Loucy (cell line): Measurements from ENCODE around the gene MMP21.

Experiments
- H2AFZ ChIP-seq: fragments of 200-600 bp; sonication (generic); 2 replicates; pipeline ENCODE4 v1.6.0; 2016; ENCODE audit warnings: antibody characterized with exemption, mild to moderate bottlenecking, low read length, moderate library complexity
- H3F3A ChIP-seq: fragments of 200-600 bp; 2 replicates; pipeline ENCODE4 v1.6.0; 2016; ENCODE audit warnings: antibody characterized with exemption, low read depth, mild to moderate bottlenecking
- H3K27me3 ChIP-seq: fragments of 200-600 bp; sonication (generic); 2 replicates; pipeline ENCODE4 v1.6.1; 2014; ENCODE audit warnings: low read length, mild to moderate bottlenecking; ENCODE audit not compliant: insufficient read depth, poor library complexity, severe bottlenecking
- H3K36me3 ChIP-seq: fragments of 200-600 bp; sonication (generic); 2 replicates; pipeline ENCODE4 v1.6.1; 2016; ENCODE audit warnings: low read length; ENCODE audit not compliant: insufficient read depth
- H3K4me1 ChIP-seq: fragments of 200-600 bp; sonication (generic); 2 replicates; pipeline ENCODE4 v1.5.1; 2014; ENCODE audit warnings: low read length, mild to moderate bottlenecking; ENCODE audit not compliant: insufficient read depth, poor library complexity, severe bottlenecking
- H3K4me2 ChIP-seq: fragments of 200-600 bp; sonication (generic); 2 replicates; pipeline ENCODE4 v1.6.0; 2014; ENCODE audit warnings: antibody characterized with exemption, low read length, low read depth, mild to moderate bottlenecking; ENCODE audit not compliant: poor library complexity, severe bottlenecking
- H3K4me3 ChIP-seq: fragments of 200-600 bp; sonication (generic); 2 replicates; pipeline ENCODE4 v1.5.1; 2014; ENCODE audit warnings: low read length, mild to moderate bottlenecking, mixed read lengths; ENCODE audit not compliant: poor library complexity, severe bottlenecking
- H3K79me2 ChIP-seq: fragments of 200-600 bp; sonication (generic); 2 replicates; pipeline ENCODE4 v1.6.1; 2014; ENCODE audit warnings: low read length; ENCODE audit not compliant: insufficient read depth
- H3K9ac ChIP-seq: fragments of 200-600 bp; sonication (generic); 2 replicates; pipeline ENCODE4 v1.6.0; 2014; ENCODE audit warnings: mild to moderate bottlenecking, low read depth, low read length, moderate library complexity; ENCODE audit not compliant: poor library complexity, severe bottlenecking
- H3K9me2 ChIP-seq: fragments of 200-600 bp; sonication (generic); replicated peaks from 2 replicates; pipeline ENCODE4 v1.6.1; 2016; ENCODE audit warnings: low read depth, low read length, mixed read lengths
- H3K9me3 ChIP-seq: fragments of 200-600 bp; sonication (generic); 2 replicates; pipeline ENCODE4 v1.6.1; 2014; ENCODE audit warnings: mild to moderate bottlenecking, antibody characterized with exemption, low read length, low read depth; ENCODE audit not compliant: insufficient read depth
- H4K20me1 ChIP-seq: fragments of 200-600 bp; sonication (generic); 2 replicates; pipeline ENCODE4 v1.6.0; 2014; ENCODE audit warnings: antibody characterized with exemption, low read length, mild to moderate bottlenecking; ENCODE audit not compliant: insufficient read depth, poor library complexity, severe bottlenecking
- EZH2phosphoT487 ChIP-seq: fragments of 200-600 bp; IDR thresholded peaks from 2 replicates; pipeline ENCODE4 v1.6.1; 2018; ENCODE audit warnings: antibody characterized with exemption, mild to moderate bottlenecking, moderate library complexity, borderline replicate concordance
- TF ChIP-seq, protein P1 (sequence below): fragments of 200-600 bp; sonication (generic); conservative IDR thresholded peaks from 2 replicates; pipeline ENCODE4 v1.5.1; 2014; ENCODE audit warnings: mild to moderate bottlenecking, antibody characterized with exemption, low read length

Gene MMP21

DNA sequence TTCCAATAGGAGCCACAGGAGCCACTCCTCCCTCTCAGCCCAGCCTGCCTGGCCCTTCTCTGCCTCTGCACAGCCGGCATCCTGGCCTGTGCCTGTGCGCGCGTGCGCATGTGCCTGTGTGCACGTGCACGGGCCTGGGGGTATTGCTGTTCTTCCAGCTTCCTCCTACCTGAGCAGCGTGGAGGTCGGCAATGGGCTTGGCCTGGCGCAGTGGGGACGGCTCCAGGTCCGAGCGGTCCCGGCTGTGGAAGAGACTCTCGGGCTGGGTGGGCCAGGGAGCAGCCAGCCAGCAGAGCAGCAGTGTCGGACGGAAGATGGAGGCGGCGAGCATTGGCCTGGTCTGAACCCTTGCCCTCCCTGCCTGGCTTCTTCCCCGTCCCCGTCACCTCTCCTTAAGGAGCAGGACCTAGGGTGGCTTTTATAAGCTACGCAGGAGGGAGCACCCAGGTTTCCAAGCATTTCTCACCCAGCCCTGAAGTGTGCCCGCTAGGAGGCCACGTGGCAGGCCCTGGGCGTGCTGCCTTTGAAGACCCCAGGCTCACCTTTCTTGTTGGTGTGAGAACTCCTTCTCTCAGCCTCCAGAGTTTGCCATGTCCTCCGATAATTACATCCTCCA is at the start of gene MMP21:
MMP21 (minus strand) TSS at position 331 of the 616 bp plus-strand sequence; CDS start at position 331, 0 bp downstream.
- H3F3A ChIP-seq = no peaks in the 10 kb centered on the region
- no peak within 1 kb of the TSS for H3K9ac ChIP-seq
- TF ChIP-seq, protein P1, sequence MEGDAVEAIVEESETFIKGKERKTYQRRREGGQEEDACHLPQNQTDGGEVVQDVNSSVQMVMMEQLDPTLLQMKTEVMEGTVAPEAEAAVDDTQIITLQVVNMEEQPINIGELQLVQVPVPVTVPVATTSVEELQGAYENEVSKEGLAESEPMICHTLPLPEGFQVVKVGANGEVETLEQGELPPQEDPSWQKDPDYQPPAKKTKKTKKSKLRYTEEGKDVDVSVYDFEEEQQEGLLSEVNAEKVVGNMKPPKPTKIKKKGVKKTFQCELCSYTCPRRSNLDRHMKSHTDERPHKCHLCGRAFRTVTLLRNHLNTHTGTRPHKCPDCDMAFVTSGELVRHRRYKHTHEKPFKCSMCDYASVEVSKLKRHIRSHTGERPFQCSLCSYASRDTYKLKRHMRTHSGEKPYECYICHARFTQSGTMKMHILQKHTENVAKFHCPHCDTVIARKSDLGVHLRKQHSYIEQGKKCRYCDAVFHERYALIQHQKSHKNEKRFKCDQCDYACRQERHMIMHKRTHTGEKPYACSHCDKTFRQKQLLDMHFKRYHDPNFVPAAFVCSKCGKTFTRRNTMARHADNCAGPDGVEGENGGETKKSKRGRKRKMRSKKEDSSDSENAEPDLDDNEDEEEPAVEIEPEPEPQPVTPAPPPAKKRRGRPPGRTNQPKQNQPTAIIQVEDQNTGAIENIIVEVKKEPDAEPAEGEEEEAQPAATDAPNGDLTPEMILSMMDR = no peak
- TF ChIP-seq EZH2phosphoT487 = no peak
- no peaks in the 10 kb centered on the region for H3K9me3 ChIP-seq
- no peaks in the 10 kb centered on the region for H4K20me1 ChIP-seq
- no peak within 1 kb of the TSS for H3K4me2 ChIP-seq
- H3K36me3 ChIP-seq = no peaks in the 10 kb centered on the region
- H3K27me3 ChIP-seq = no peaks in the 10 kb centered on the region
- no peak within 1 kb of the TSS for H3K4me3 ChIP-seq
- H3K79me2 ChIP-seq = no peaks in the 10 kb centered on the region
- no peaks in the 10 kb centered on the region for H3K4me1 ChIP-seq
- no peak within 1 kb of the TSS for H2AFZ ChIP-seq
- H3K9me2 ChIP-seq = no peaks in the 10 kb centered on the region

GRCh38 chr10:125824736-125825135 is 49.1 kb upstream of the MMP21 start:
- TF ChIP-seq EZH2phosphoT487 = no peak
- TF ChIP-seq, protein P1 = no peak
- Histone ChIP-seq H3K9me3 (no peaks in the 10 kb centered on the region), H3F3A (no peaks in the 10 kb centered on the region), H3K4me1 (peaks cover 34% of the 10 kb centered on the region), H3K27me3 (no peaks in the 10 kb centered on the region), H3K9me2 (no peaks in the 10 kb centered on the region), H3K4me2 (peak overlapping the region; percentile 95), H4K20me1 (peaks cover 41% of the 10 kb centered on the region), H2AFZ (no peak overlapping the region), H3K36me3 (peaks cover 28% of the 10 kb centered on the region), H3K79me2 (peaks cover 66% of the 10 kb centered on the region), H3K9ac (peak overlapping the region; percentile 91), H3K4me3 (peak overlapping the region; percentile 96)

- no peak for TF ChIP-seq EZH2phosphoT487
- no peaks in the 10 kb centered on the region for H3F3A ChIP-seq
- no peaks in the 10 kb centered on the region for H3K9me2 ChIP-seq
- peaks cover 40% of the 10 kb centered on the region for H4K20me1 ChIP-seq
- peak overlapping the region; percentile 91 for H3K9ac ChIP-seq
- peak overlapping the region; percentile 96 for H3K4me3 ChIP-seq
- peaks cover 19% of the 10 kb centered on the region for H3K36me3 ChIP-seq
- peaks cover 66% of the 10 kb centered on the region for H3K79me2 ChIP-seq
- peak overlapping the region; percentile 95 for H3K4me2 ChIP-seq
- peak overlapping the region; percentile 99 for H2AFZ ChIP-seq
- H3K27me3 ChIP-seq = no peaks in the 10 kb centered on the region
- no peaks in the 10 kb centered on the region for H3K9me3 ChIP-seq
- H3K4me1 ChIP-seq = peaks cover 34% of the 10 kb centered on the region
Measured at GRCh38 chr10:125823663-125824251, 48.1 kb upstream of the MMP21 start.
